PC-3 (cell line): ENCODE measurements around the gene CCDC77.

ENCODE experiments used
- EZH2 ChIP-seq: fragments of 300-600 bp; sonication (generic); IDR thresholded peaks from one replicate; pipeline ENCODE4 v1.6.1; 2017; ENCODE audit warnings: antibody characterized with exemption, mild to moderate bottlenecking, low read length; ENCODE audit not compliant: unreplicated experiment
- EZH2phosphoT487 ChIP-seq: fragments of 300-600 bp; sonication (generic); IDR thresholded peaks from 2 replicates; pipeline ENCODE4 v1.6.1; 2018; ENCODE audit warnings: mild to moderate bottlenecking, antibody characterized with exemption, low read length, borderline replicate concordance
- TF ChIP-seq, protein P1 (sequence below): fragments of 300-600 bp; sonication (generic); conservative IDR thresholded peaks from 2 replicates; pipeline ENCODE4 v1.5.1; 2017; ENCODE audit warnings: antibody characterized with exemption, low read depth, mild to moderate bottlenecking, low read length

DNA sequence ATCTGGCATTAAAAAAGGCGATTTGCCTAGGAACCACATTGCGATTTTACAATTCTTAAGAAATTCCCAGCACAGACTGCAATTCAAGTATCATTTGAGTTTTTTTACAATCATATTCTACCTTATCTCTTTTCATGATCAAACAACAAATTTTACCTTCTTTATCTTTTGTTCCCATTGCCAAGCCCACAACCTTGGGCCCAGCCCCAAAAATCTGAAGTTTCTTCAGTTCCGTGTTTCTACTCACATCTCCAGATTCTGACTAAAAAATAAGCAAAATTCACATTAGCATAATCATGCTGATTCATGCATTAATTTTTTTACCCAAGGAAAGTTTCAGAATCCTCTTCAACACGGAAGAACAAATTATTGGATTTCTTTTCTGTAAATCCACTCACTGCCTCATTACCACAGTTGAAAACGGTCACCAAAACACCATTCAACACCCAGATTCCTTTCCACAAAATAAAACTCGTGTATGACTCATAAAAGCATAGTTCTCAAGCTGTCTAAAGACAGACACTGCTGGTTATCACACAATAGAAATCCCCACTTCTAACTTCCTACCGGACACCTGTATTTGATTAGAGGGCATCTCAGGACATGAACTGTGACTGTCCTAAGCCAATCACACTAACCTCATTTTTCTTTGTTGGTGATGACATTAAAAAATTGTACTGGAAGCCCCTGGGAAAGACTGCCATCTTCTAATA is 45.0 kb upstream of the CCDC77 start:
- TF ChIP-seq, protein P1, sequence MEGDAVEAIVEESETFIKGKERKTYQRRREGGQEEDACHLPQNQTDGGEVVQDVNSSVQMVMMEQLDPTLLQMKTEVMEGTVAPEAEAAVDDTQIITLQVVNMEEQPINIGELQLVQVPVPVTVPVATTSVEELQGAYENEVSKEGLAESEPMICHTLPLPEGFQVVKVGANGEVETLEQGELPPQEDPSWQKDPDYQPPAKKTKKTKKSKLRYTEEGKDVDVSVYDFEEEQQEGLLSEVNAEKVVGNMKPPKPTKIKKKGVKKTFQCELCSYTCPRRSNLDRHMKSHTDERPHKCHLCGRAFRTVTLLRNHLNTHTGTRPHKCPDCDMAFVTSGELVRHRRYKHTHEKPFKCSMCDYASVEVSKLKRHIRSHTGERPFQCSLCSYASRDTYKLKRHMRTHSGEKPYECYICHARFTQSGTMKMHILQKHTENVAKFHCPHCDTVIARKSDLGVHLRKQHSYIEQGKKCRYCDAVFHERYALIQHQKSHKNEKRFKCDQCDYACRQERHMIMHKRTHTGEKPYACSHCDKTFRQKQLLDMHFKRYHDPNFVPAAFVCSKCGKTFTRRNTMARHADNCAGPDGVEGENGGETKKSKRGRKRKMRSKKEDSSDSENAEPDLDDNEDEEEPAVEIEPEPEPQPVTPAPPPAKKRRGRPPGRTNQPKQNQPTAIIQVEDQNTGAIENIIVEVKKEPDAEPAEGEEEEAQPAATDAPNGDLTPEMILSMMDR, result no peak
- no peak for TF ChIP-seq EZH2
- no peak for TF ChIP-seq EZH2phosphoT487
